GM23338 (cell line): Measurements from ENCODE around the gene PRIMPOL.

Experiments
- CREB1 ChIP-seq: fragments of 250-450 bp; sonication (Bioruptor Pico); IDR thresholded peaks from 2 replicates; pipeline ENCODE4 v1.5.0; 2020; ENCODE audit warnings: low read depth, mild to moderate bottlenecking, moderate library complexity
- CTCF ChIP-seq, 2 experiments: fragments of 200-600 bp in 1 of 2; sonication (generic) in 1 of 2; conservative IDR thresholded peaks; 2 replicates each; pipeline versions ENCODE4 v1.5.1 to v1.6.1; 2016 to 2017; ENCODE audit warnings: antibody characterized with exemption in 2 of 2, low read depth in 2 of 2, mild to moderate bottlenecking in 2 of 2, moderate library complexity in 1 of 2
- ETS1 ChIP-seq: IDR thresholded peaks from 2 replicates; pipeline ENCODE4 v1.6.1; 2016; ENCODE audit warnings: antibody characterized with exemption
- EZH2 ChIP-seq: fragments of 200-600 bp; sonication (generic); IDR thresholded peaks from one replicate; pipeline ENCODE4 v1.8.0; 2017; ENCODE audit warnings: antibody characterized with exemption, mild to moderate bottlenecking, low read depth; ENCODE audit not compliant: unreplicated experiment
- EZH2phosphoT487 ChIP-seq: fragments of 200-600 bp; sonication (generic); IDR thresholded peaks from one replicate; pipeline ENCODE4 v1.8.1; 2018; ENCODE audit warnings: antibody characterized with exemption; ENCODE audit not compliant: unreplicated experiment
- JUNB ChIP-seq: IDR thresholded peaks from one replicate; pipeline ENCODE4 v1.6.1; 2016; ENCODE audit warnings: antibody characterized with exemption; ENCODE audit not compliant: unreplicated experiment
- NANOG ChIP-seq: IDR thresholded peaks from 2 replicates; pipeline ENCODE4 v1.6.1; 2016; ENCODE audit warnings: antibody characterized with exemption, borderline replicate concordance
- POLR2AphosphoS5 ChIP-seq: IDR thresholded peaks from 2 replicates; pipeline ENCODE4 v1.6.1; 2016; ENCODE audit warnings: antibody characterized with exemption, low read depth
- REST ChIP-seq: IDR thresholded peaks from one replicate; pipeline ENCODE4 v1.6.1; 2018; ENCODE audit warnings: antibody characterized with exemption; ENCODE audit not compliant: unreplicated experiment
- STAT1 ChIP-seq: IDR thresholded peaks from one replicate; pipeline ENCODE4 v1.6.1; 2016; ENCODE audit warnings: antibody characterized with exemption; ENCODE audit not compliant: unreplicated experiment
- ZNF331 ChIP-seq: fragments of 250-450 bp; sonication (Bioruptor Pico); IDR thresholded peaks from 2 replicates; pipeline ENCODE4 v1.5.0; 2020; ENCODE audit warnings: low read depth, mild to moderate bottlenecking, moderate library complexity

GRCh38 chr4:184744236-184744635, 94.7 kb downstream of the PRIMPOL start:
- TF ChIP-seq POLR2AphosphoS5 (no peak), EZH2phosphoT487 (no peak), REST (no peak), EZH2 (no peak), CTCF (conservative IDR thresholded peaks at IDR 0.05; ENCODE audit: low read depth in 2 of 2) (no peak), ZNF331 (CRISPR knock-in tag) (no peak), JUNB (no peak), CREB1 (no peak), NANOG (no peak), STAT1 (no peak), ETS1 (no peak)
